TTC549 (cell line): Measurements from ENCODE around the gene PLSCR1.
"Not testable (repeated sequence)": the region's sequence is repeated elsewhere in the genome, so short reads cannot be mapped to it uniquely, and the experiment has no call there.

Experiments
- FAIRE-seq: peaks from 2 replicates; lab custom pipeline; 2012; peaks lifted over from hg19 to GRCh38; lab: Jason Lieb, UNC

The PLSCR1 gene

DNA sequence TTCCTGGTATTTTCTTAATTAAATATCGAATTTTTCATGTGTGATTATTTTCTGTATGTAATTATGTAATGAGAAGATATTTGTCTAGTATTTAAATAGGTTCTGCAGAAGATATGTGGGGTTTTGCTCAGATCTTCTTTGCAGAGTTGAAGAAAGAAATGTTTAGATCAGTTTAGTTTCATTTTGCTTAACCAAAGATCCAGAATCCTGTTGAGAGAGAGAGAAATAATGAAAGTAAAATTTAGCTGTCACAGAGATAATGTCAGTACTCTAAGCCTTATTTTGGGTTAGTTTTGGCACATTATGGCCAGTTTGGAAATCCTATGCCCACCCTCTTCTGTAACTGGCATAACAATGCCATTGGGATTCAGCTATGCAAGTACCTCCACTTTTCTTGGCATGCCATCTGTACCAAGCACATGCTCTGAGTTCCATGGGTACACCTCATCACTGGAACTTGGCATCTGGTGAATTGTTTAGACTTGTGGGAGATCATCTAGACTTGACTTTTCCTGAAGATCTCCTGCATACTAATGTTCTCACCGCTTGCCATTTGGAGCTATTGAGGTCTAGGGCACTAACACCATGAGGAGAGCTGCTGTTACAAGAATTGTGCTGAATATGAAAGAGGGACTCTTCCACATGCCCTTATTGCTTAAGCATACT is 30.9 kb downstream of the PLSCR1 start:
- no peak for FAIRE-seq

DNA sequence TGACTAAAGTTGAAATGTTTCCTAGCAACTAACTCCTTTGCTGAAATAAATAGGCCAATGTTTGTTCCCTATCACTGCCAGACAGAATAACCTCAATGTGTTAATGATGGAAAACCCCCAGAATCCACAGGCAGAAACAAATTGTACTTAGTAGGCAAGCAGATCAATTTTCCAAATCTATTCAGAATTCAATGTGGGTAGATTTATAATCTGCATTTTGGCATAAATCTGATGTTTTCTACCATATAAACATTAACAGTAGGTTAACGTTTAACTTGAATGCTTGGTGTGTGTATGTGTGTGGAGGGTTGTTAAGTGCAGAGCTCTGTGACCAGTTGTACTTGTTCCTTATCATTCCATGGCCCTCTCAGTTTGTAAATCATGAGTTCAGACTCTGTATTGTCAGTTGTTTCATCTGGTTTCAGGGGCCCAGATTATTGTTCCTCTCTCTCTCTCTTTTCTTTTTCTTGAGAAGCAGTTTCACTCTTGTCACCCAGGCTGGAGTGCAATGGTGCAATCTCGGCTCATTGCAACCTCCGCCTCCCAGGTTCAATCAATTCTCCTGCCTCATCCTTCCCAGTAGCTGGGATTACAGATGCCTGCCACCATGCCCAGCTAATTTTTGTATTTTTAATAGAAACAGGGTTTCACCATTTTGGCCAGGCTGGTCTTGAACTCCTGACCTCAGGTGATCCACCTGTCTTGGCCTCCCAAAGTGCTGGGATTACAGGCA is 32.8 kb downstream of the PLSCR1 start:
- FAIRE-seq, result no peak

DNA sequence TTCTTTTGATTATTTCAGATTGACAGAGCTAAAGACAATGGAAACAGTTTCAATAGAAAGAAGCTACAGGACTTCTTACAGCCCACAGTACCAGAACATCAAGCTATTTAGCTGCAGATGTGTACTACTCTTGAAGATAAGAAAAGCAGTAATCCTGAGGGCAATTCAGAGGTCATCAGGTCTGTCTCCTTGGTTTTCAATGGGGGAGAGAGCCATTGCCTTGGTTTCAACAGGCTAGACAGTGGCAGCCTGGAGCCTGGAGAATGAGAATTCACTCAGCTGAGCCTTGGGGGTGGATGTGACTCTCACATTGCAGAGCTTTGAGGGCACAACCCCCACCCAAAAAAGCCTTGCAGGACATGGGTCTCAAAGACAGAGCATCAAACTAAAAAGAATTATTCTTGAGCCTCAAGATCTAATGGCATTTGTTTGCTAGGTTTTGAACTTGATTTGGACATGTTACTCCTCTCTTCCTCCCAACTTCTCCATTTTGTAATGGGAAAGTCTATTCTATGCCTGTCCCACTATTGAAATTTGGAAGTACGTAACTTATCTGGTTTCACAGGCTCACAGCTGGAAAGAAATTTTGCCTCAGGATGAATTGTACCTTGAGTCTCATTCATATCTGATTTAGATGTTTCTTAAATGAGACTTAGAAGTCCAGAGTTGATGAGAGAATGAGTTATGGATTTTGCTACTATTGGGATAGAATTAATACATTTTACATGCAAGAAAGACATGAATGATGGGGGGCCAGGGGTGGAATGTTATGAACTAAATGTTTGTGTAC is 36.9 kb downstream of the PLSCR1 start:
- no peak for FAIRE-seq

DNA sequence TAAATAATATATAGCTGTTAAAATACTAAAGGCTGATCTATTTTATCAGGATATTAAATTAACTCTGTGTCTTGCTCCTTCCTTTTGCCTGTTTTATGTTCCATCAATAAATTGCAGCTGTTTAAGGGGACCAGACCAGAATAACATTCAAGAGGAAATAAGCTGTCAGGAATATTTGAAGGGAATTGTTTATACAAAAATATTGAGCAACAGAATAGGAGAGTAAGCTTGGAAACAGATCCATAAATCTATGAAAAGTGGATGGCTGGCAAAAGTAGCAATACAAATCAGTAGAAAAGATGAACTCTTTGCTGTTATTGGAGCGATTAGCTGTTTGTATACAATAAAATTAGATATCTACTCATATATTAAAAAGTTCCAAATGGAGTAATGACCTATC is 38.9 kb downstream of the PLSCR1 start:
- no peak for FAIRE-seq

DNA sequence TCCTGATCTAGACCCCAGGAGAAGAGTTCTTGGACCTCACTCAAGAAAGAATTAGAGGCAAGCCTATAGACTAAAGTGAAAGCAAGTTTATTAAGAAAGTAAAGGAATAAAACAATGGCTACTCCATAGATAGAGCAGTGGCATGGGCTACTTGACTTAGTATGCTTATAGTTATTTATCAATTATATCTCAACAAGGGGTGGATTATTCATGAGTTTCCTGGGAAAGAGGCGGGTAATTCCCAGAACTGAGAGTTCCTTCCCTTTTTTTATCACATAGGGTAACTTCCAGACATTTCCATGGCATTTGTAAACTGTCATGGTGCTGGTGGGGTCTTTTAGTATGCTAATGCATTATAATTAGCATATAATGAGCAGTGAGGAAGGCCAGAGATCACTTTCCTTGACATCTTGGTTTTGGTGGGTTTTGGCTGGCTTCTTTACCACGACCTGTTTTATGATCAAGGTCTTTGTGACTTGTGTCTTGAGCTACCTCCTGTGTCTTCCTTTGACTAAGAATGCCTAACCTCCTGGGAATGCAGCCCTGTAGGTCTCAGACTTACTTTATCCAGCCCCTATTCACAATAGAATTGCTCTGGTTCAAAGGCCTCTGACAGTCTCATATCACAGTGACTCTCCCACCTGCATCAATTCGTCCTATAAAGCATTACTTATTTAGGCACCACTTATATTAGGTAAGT is 39.8 kb downstream of the PLSCR1 start:
- FAIRE-seq, result no peak

DNA sequence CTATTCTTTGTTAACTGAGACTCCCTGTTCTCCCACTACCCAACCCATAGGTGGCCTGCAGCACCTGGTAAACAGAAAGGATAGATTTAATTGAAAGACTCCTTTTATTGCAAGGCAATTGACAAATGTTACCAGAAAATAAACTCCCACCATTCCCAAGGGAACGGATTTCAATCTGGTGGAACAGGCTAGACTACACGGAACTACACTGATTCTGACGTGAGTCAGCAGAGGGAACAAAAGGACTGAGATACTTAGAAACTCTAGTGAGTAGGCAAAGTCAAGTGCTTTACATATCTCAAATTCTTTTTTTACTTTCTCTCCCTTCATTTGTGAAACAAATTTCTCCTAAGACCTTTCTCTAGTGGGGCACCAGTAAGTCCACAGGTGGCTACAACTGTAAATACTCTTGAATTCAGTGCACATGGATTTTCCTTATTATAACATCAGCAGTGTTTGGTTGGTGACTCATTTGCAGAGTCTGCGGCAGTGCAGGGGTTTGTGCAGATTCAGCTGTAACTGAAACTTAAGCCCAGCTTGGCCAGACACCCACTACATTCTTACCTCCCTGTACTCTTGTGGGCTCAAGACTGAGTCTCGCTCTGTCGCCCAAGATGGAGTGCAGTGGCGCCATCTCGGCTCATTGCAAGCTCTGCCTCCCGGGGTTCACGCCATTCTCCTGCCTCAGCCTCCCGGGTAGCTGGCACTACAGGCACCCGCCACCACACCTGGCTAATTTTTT is 40.8 kb downstream of the PLSCR1 start:
- no peak for FAIRE-seq

DNA sequence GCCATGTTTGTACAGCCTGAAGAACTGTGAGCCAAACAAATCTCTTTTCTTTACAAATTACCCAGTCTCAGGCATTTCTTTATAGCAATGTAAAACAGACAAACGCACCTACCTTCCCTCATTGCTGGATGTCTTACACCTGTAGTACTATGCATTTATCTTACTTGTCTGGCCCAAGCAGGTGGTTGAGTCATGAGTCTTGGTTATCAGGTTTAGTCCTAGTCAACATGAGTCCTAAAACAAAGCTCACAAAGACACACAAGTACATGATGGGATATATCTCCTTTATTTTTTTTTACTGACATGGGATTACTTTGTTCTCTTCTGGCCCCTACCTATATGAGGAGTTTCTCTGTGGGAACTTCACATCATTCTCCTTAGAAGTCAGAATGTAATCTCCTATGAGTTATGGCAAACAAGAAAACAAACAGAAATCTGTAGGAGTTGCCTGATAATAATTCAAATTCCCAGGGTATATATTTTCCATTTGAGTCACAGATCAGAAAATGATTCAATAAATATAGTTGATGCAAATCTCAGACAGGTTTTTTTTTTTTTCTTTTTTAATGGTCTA is 41.4 kb downstream of the PLSCR1 start:
- no peak for FAIRE-seq

DNA sequence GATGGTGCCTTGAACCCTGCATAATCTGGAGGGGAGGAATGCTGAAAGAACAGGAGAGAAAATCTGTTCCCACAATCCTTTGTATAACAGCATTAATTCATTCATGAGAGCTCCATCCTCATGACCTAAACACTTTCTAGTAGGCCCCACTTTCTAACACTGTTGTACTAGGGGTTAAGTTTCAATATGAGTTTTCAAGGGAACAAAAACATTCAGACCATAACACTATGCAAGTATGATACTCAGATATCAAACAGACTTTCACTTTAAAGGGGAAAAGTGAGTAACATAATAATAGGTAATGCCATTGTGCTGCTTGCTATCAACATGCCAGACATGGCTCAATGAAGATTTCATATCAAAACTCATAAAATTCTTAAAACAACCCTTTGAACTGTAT is 42.7 kb downstream of the PLSCR1 start:
- no peak for FAIRE-seq

DNA sequence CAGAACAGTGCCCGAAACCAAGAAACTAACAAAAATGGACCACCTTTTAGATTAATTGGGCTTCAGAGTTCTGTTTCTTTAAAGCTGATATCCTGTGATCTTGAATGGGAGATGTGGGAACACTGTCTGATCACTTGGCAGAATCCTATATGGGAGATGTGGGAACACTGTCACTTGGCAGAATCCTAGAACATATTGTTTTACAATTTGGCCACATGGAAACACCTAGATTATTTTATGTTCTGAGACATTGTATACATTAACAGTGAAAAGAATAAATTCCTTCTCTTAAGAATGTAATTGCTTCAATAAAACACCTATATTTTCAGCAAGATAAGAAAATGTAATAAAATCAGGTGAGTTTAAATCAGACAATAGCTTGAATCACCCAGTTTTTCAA is 44.7 kb downstream of the PLSCR1 start:
- FAIRE-seq, result no peak

DNA sequence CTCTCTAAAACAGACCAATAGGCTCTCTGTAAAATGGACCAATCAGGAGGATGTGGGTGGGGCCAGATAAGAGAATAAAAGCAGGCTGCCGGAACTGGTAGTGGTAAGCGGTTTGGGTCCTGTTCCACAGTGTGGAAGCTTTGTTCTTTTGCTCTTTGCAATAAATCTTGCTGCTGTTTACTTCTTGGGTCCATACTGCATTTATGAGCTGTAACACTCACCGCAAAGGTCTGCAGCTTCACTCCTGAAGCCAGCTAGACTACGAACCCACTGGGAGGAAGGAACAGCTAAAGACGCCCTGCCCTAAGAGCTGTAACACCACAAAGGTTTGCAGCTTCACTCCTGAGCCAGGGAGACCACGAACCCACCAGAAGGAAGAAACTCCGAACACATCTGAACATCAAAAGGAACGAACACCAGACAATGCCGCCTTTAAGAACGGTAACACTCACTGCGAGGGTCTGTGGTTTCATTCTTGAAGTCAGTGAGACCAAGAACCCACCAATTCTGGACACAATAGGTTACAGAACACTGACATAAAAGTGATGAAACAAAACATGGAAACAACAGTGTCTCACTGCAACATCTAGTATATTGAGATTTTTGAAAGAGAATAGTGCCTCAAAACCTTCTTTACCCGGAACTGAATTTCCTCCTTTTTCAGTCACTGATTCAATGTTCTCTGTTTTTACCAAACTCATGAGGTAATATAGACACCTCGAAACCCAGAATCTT is 46.2 kb downstream of the PLSCR1 start:
- FAIRE-seq, result no peak

DNA sequence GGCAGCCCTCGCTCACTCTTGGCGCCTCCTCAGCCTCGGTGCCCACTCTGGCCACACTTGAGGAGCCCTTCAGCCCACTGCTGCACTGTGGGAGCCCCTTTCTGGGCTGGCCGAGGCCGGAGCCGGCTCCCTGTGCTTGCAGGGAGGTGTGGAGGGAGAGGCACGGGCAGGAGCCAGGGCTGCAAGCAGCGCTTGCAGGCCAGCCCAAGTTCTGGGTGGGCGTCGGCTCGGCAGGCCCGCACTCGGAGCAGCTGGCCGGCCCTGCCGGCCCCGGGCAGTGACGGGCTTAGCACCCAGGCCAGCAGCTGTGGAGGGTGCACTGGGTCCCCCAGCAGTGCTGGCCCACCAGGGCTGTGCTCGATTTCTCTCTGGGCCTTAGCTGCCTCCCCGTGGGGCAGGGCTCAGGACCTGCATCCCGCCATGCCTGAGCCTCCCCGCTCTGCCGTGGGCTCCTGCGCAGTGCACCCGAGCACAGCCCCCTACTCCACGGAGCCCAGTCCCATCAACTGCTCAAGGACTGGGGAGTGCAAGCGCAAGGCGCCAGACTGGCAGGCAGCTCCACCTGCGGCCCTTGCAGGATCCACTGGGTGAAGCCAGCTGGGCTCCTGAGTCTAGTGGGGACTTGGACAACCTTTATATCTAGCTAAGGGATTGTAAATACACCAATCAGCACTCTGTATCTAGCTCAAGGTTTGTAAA is 47.1 kb downstream of the PLSCR1 start:
- not testable (repeated sequence) for FAIRE-seq

DNA sequence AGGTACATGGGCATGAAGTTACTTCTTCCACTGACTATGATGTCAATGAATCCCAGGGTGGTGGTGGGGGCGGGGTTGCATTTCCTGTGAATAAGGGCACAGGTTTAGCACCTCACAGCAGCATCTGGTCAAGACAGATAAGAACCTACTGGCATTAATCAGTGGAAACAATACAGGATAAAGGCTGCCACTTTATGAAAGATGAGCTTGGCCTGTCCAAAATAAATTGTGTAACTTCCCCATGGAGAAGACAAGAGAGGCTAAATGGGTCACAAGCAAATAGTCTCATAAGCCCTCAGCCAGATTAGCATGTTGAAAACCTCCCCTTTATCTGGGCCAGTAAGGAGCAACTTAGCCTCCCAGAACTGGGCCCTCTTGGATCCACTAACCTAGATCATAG is 47.7 kb downstream of the PLSCR1 start:
- no peak for FAIRE-seq

DNA sequence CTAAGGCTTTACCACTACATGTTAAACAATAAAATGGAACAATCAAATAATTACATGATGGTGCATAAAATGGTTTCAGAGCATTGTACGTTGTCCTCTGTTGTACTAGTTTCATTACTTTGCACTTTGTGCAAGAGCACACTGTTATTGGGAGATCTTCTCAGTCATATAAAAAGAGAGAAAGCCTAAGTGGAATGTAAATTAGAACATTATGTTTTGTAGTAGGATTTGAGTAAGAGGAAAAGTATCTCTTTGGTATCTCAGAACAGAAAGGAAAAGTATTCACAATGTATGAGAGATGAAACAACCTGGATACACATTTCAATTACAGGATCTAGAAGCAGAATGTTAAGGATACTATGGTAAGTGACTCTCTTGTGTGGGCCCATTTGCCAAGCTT is 48.2 kb downstream of the PLSCR1 start:
- FAIRE-seq, result no peak

DNA sequence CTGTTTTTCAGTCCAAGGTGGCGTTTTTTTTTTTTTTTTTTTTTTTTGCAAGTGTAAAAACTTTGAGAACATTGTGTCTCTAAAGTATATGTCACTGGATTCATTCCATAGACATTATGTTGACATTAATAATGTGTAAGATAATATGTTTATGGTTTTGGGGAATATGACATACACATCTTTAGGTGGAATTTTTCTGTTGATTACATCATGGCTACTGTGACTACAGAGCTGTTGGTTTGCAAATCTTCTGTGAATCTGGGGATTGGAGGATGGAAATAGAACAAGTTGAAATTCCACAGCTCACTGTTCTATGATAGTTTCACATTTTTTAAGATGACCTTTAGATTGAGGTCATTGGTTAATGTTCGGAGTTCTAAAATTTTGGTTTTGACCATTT is 50.6 kb downstream of the PLSCR1 start:
- FAIRE-seq, result no peak

DNA sequence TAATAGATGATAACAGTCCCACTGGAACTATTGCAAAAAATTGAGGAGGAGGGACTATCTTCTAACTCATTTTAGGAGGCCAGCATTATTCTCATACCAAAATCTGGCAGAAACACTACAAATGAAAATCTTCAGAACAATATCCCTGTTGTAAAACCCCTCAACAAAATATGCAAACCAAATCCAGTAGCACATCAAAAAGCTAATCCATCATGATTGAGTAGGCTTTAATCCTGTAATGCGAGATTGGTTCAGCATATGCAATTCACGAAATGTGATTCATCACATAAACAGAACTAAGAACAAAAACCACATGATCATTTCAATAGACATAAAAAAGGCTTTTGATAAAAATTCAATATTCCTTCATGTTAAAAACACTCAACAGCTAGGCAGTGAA is 51.2 kb downstream of the PLSCR1 start:
- no peak for FAIRE-seq

DNA sequence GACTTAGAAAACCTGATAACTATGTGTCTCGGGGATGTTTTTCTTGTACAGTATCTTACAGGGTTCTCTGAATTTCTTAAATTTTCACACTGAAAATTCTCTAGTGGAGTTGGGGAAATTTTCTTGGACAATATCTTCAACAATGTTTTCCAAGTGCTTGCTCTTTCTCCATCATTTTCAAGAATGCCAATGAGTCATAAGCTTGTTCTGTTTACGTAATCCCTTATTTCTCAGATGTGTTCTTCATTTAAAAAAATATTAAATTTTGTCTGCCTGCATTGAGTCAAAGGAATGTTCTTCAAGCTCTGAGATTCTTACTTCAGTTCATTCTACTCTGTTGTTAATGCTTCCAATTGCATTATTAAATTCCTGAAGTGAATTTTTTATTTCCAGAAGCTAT is 53.1 kb downstream of the PLSCR1 start:
- FAIRE-seq, result no peak

DNA sequence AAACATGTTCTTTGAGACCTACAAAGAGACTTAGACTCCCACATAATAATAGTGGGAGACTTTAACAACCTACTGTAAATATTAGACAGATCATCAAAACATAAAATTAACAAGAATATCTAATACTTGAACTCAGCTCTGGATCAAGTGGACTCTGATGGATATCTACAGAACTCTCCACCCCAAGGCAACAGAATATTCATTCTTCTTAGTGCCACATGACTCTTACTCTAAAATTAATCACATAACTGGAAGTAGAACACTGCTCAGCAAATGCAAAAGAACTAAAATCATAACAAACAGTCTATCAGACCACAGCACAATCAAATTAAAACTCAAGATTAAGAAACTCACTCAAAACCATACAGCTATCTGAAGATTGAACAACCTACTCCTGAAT is 59.1 kb downstream of the PLSCR1 start:
- no peak for FAIRE-seq

DNA sequence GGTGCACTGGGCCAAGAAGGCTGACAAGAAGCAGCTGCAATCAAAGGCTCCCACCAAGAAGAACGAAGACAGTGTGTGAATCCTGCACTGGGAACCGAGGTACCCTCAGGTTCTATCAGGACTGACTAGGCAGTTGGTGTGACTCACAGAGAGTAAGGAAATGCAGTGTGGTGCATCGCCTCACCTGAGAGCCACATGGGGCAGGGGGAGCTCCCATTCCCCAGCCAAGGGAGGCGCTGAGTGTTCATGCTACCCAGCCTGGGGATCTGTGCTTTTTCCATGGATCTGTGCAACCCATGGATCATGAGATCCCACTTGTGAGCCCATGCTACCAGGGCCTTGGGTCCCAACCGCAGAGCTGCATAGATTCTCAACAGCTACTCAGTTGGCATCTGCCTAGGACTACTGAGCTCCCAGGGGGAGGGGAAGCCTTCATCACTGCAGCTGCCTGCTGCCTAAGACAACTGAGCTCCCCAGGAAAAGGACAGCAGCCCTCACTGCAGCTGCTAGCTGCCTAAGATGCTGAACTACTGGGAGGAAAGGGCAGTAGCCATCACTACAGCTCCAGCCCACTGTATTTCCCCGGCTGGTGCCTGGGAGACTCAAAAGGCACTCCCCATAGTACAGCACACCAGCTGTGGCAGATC is 68.2 kb downstream of the PLSCR1 start:
- FAIRE-seq, result no peak

DNA sequence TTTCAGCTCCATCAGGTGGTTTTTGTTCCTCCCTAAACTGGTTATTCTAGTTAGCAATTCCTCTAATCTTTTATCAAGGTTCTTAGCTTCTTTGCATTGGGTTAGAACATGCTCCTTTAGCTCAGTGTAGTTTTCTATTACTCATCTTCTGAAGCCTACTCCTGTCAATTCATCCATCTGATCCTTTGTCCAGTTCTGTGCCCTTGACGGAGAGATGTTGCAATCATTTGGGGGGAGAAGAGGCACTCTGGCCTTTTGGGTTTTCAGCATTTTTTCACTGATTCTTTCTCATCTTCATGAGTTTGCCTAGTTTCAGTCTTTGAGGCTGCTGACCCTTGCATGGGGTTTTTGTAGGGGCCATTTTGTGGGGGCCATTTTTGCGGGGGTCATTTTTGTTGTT is 69.4 kb downstream of the PLSCR1 start:
- FAIRE-seq, result not testable (repeated sequence)

DNA sequence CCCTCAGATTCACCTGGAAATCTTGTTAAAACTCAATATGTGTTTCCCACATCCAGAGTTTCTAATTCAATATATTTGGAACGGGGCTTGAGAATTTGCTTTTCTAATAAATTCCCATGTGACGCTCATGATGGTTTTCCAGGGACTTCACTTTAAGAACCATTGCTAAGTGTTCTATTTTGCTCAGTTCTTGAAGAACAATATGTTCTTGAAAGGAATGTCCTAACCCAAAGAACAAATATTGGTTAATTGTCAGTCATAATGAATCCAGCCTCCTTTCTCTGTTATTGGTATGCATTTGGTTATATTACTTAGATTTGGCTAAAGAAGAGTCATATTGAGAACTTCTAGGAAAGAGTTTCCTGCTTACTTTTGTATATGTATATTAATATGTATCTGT is 70.7 kb downstream of the PLSCR1 start:
- FAIRE-seq, result no peak
